ENCODE data around the gene UGT1A4.
"Not testable (repeated sequence)": the region's sequence is repeated elsewhere in the genome, so short reads cannot be mapped to it uniquely, and the experiment has no call there.

Gene UGT1A4

DNA sequence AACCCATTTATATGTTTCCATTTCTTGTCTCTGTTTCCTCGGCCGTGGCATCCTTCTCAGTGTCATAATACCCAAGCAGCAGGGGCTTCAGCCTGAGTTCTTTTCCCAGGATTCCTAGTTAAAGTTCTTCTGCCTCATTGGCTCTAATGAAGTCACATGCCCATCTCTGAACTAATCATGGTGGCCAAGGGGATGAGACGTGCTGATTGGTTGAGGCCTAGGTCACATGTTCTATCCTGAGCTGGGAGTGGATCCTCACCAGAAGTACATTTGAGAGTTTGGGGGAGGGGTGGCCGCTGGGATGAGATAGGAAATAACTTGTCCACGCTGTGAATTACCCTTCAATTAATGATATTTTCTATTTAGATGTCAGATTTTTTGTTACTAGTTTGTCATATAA is 9.6 kb upstream of the UGT1A4 start:
- Histone ChIP-seq H3K4me1 (peaks cover 23% of the 10 kb centered on the region), H3K9me3 (no peaks in the 10 kb centered on the region), H3K4me3 (no peak overlapping the region), H3K27me3 (ENCODE audit: low read depth) (no peaks in the 10 kb centered on the region), H3K36me3 (replicated peaks) (no peaks in the 10 kb centered on the region)
- in situ Hi-C loops (cut with MboI; ENCODE audit: low sequenced_read_pairs) = no loop called here
- DNase-seq (ENCODE audit: low spot score in 2 of 2) = no peak

GRCh38 chr2:233711312-233712008 is 7.1 kb upstream of the UGT1A4 start:
- in situ Hi-C loops (cut with MboI; ENCODE audit: low sequenced_read_pairs) = loop anchor here (10.0 kb wide), 1 partner anchor 227 kb away; no protein-coding TSS in a partner anchor
- DNase-seq (ENCODE audit: low spot score in 2 of 2) = peak; percentile 87 to 96
- H3K4me1 ChIP-seq = peaks cover 23% of the 10 kb centered on the region
- no peaks in the 10 kb centered on the region for H3K27me3 ChIP-seq (ENCODE audit: low read depth)
- no peaks in the 10 kb centered on the region for H3K36me3 ChIP-seq (replicated peaks)
- H3K9me3 ChIP-seq = no peaks in the 10 kb centered on the region
- H3K4me3 ChIP-seq = no peak overlapping the region

DNA sequence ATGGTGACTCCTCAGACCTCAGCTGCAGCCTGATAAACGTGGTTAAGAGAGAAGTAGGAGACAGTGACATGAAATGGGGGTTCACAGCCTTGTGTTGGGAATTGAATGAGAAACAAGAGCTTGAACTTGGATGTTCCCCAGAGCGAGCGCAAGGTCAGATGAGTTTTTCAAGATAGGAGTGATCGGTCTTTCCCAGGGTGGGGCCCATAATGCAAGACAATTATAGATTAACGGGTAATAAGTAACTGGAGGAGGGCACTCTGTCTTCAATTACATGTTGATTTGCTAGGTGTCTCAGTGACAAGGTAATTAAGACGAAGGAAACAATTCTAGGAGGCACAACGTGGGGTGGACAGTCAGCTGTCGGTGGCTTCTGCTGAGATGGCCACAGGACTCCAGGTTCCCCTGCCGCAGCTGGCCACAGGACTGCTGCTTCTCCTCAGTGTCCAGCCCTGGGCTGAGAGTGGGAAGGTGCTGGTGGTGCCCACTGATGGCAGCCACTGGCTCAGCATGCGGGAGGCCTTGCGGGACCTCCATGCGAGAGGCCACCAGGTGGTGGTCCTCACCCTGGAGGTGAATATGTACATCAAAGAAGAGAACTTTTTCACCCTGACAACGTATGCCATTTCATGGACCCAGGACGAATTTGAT is 5.8 kb upstream of the UGT1A4 start, which contains the start of gene UGT1A5:
Gene UGT1A5 (plus strand): TSS at position 297 of the 651 bp plus-strand sequence. CDS start 85 bp downstream, at position 382.
- Histone ChIP-seq H3K27me3 (ENCODE audit: low read depth) (no peaks in the 10 kb centered on the region), H3K36me3 (replicated peaks) (no peaks in the 10 kb centered on the region), H3K4me3 (no peak within 1 kb of the TSS), H3K4me1 (peaks cover 23% of the 10 kb centered on the region), H3K9me3 (no peaks in the 10 kb centered on the region)
- DNase-seq (ENCODE audit: low spot score in 2 of 2) = no peak
- in situ Hi-C loops (cut with MboI; ENCODE audit: low sequenced_read_pairs) = loop anchor here (10.0 kb wide), 1 partner anchor 228 kb away; no protein-coding TSS in a partner anchor

- no peaks in the 10 kb centered on the region for H3K36me3 ChIP-seq (replicated peaks)
- DNase-seq (ENCODE audit: low spot score in 2 of 2) = no peak
- no peak overlapping the region for H3K4me3 ChIP-seq
- peaks cover 20% of the 10 kb centered on the region for H3K4me1 ChIP-seq
- in situ Hi-C loops (cut with MboI; ENCODE audit: low sequenced_read_pairs) = loop anchor here (10.0 kb wide), 1 partner anchor 228 kb away; no protein-coding TSS in a partner anchor
- H3K9me3 ChIP-seq = no peaks in the 10 kb centered on the region
- H3K27me3 ChIP-seq (ENCODE audit: low read depth) = no peaks in the 10 kb centered on the region
Observed at GRCh38 chr2:233713262-233713615, 5.3 kb upstream of the UGT1A4 start.

DNA sequence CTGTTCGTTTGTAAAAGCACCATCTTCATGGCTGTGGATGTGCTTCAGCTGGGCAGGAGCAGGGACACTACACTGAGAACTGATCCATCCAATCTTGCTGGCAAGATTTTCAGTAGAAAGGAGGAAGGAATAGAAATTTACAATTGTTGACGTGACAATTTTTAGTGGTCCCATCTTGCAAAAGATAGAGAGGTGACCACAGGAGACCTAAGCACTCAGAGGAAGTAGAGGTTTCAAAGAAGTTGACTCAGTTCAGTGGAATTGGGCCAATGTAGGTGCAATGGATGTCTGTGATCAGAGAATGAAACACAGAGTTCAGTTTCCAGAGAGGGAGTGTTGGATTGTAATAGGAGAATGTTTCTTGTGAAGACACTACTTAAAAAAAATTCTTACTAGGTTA is 4.4 kb upstream of the UGT1A4 start:
- in situ Hi-C loops (cut with MboI; ENCODE audit: low sequenced_read_pairs) = loop anchor here (10.0 kb wide), 1 partner anchor 229 kb away; no protein-coding TSS in a partner anchor
- no peaks in the 10 kb centered on the region for H3K9me3 ChIP-seq
- no peak overlapping the region for H3K4me3 ChIP-seq
- no peaks in the 10 kb centered on the region for H3K27me3 ChIP-seq (ENCODE audit: low read depth)
- H3K4me1 ChIP-seq = peaks cover 17% of the 10 kb centered on the region
- H3K36me3 ChIP-seq (replicated peaks) = no peaks in the 10 kb centered on the region
- DNase-seq (ENCODE audit: low spot score in 2 of 2) = no peak

- no peaks in the 10 kb centered on the region for H3K27me3 ChIP-seq (ENCODE audit: low read depth)
- H3K4me3 ChIP-seq = no peak within 1 kb of the TSS
- H3K9me3 ChIP-seq = no peaks in the 10 kb centered on the region
- no peaks in the 10 kb centered on the region for H3K4me1 ChIP-seq
- no peak for DNase-seq (ENCODE audit: low spot score in 2 of 2)
- in situ Hi-C loops (cut with MboI; ENCODE audit: low sequenced_read_pairs) = no loop called here
- H3K36me3 ChIP-seq (replicated peaks) = no peaks in the 10 kb centered on the region
Observed at GRCh38 chr2:233728723-233729301, 10.3 kb downstream of the UGT1A4 start, which contains the start of gene UGT1A3. Gene UGT1A3 (plus strand): TSS chr2:233729042. CDS start chr2:233729127, 85 bp downstream.

GRCh38 chr2:233736868-233737653 is 18.5 kb downstream of the UGT1A4 start:
- H3K9me3 ChIP-seq; H3K4me3 ChIP-seq; H3K27me3 ChIP-seq (ENCODE audit: low read depth); H3K4me1 ChIP-seq; DNase-seq (ENCODE audit: low spot score in 2 of 2); H3K36me3 ChIP-seq (replicated peaks); in situ Hi-C loops (cut with MboI; ENCODE audit: low sequenced_read_pairs): not testable (repeated sequence)

- Histone ChIP-seq H3K4me3 (no peak overlapping the region), H3K36me3 (replicated peaks) (no peaks in the 10 kb centered on the region), H3K9me3 (no peaks in the 10 kb centered on the region), H3K27me3 (ENCODE audit: low read depth) (no peaks in the 10 kb centered on the region), H3K4me1 (no peaks in the 10 kb centered on the region)
- in situ Hi-C loops (cut with MboI; ENCODE audit: low sequenced_read_pairs) = no loop called here
- no peak for DNase-seq (ENCODE audit: low spot score in 2 of 2)
Observed at GRCh38 chr2:233740870-233741269, 22.3 kb downstream of the UGT1A4 start.

- Histone ChIP-seq H3K9me3 (no peaks in the 10 kb centered on the region), H3K27me3 (ENCODE audit: low read depth) (no peaks in the 10 kb centered on the region), H3K4me1 (no peaks in the 10 kb centered on the region), H3K4me3 (no peak overlapping the region), H3K36me3 (replicated peaks) (no peaks in the 10 kb centered on the region)
- no peak for DNase-seq (ENCODE audit: low spot score in 2 of 2)
- in situ Hi-C loops (cut with MboI; ENCODE audit: low sequenced_read_pairs) = no loop called here
Observed at GRCh38 chr2:233743464-233744259, 25.1 kb downstream of the UGT1A4 start.

DNA sequence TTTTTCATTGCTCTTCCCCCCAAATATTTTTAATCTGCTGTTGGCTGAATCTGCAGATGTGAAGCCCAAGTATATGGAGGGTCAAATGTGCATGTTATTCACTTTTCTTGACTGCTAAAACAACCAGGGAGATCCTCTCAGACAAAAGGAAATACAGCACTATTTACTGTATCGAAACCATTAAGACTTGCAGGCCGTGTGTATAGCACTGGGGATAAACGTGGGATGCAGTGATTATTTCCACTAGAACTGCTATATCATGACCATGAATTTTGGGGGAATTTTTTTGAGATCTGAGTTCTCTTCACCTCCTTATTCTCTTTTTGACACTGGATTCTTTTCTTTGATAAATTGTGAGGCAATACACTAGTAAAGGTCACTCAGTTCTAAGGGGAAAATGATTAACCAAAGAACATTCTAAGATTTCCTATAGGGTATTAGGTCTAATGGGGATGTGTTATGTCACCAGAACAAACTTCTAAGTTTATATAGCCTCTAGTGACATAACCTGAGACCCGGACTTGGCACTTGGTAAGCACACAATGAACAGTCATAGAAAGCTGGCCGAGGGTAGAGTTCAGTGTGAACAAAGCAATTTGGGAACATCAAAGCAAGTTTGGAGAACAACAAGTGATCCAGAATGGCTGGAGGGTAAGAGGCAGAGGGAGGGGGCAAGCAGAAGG is 26.7 kb downstream of the UGT1A4 start:
- no peak for DNase-seq (ENCODE audit: low spot score in 2 of 2)
- H3K27me3 ChIP-seq (ENCODE audit: low read depth) = no peaks in the 10 kb centered on the region
- no peaks in the 10 kb centered on the region for H3K9me3 ChIP-seq
- in situ Hi-C loops (cut with MboI; ENCODE audit: low sequenced_read_pairs) = no loop called here
- H3K4me3 ChIP-seq = no peak overlapping the region
- no peaks in the 10 kb centered on the region for H3K4me1 ChIP-seq
- H3K36me3 ChIP-seq (replicated peaks) = no peaks in the 10 kb centered on the region

DNA sequence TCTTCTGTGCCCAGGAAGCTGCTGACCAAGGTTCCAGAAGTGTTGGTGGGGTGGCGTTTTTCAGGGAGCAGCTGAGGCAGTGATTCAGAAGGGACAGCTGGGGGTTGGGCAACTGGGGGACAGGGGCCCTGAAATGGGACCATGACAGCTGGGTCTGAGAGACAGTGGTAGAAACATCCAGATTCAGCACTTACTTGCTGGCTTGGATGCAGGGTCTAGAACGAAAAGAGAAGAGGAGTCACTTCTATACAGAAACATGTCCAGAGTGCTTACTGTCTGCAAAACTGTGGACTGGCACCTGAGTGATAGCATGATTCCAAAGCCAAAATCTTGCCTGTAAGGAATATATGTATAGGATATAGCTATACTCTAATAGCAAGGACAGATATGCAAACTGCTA is 27.3 kb downstream of the UGT1A4 start:
- H3K27me3 ChIP-seq (ENCODE audit: low read depth); H3K9me3 ChIP-seq; H3K36me3 ChIP-seq (replicated peaks); in situ Hi-C loops (cut with MboI; ENCODE audit: low sequenced_read_pairs); DNase-seq (ENCODE audit: low spot score in 2 of 2); H3K4me3 ChIP-seq; H3K4me1 ChIP-seq: not testable (repeated sequence)

GRCh38 chr2:233746475-233747282 is 28.1 kb downstream of the UGT1A4 start:
- no peak for DNase-seq (ENCODE audit: low spot score in 2 of 2)
- no peak overlapping the region for H3K4me3 ChIP-seq
- in situ Hi-C loops (cut with MboI; ENCODE audit: low sequenced_read_pairs) = no loop called here
- peaks cover 3% of the 10 kb centered on the region for H3K9me3 ChIP-seq
- H3K36me3 ChIP-seq (replicated peaks) = no peaks in the 10 kb centered on the region
- H3K4me1 ChIP-seq = no peaks in the 10 kb centered on the region
- no peaks in the 10 kb centered on the region for H3K27me3 ChIP-seq (ENCODE audit: low read depth)
